GM12864 (cell line): ENCODE measurements around the gene RTTN.

Experiments used
- DNase-seq: peaks from one replicate; pipeline ENCODE4 v3.0.0-alpha.2; 2011; ENCODE audit warnings: low read depth
- H3K4me3 ChIP-seq: 2 replicates; pipeline ENCODE4 v1.5.1; 2011; ENCODE audit warnings: mild to moderate bottlenecking, low read depth, low read length, control low read depth
- CTCF ChIP-seq: IDR thresholded peaks from 2 replicates; pipeline ENCODE4 v1.5.1; 2011; ENCODE audit warnings: low read depth, mild to moderate bottlenecking, moderate library complexity, low read length, control low read depth, inconsistent platforms; ENCODE audit errors: missing control alignments

RTTN gene

GRCh38 chr18:70169747-70170146 is 35.7 kb downstream of the RTTN start:
- H3K4me3 ChIP-seq, result no peak overlapping the region
- no peak for DNase-seq
- TF ChIP-seq CTCF, result no peak

- no peak for DNase-seq
- H3K4me3 ChIP-seq, result no peak overlapping the region
- no peak for TF ChIP-seq CTCF
These were observed 38.8 kb downstream of the RTTN start for GRCh38 chr18:70166668-70167067.

- TF ChIP-seq CTCF, result no peak
- DNase-seq, result no peak
- H3K4me3 ChIP-seq, result no peak overlapping the region
These were observed 39.6 kb downstream of the RTTN start for GRCh38 chr18:70165936-70166335.

GRCh38 chr18:70160073-70160678 is 45.3 kb downstream of the RTTN start:
- DNase-seq, result no peak
- H3K4me3 ChIP-seq, result no peak overlapping the region
- TF ChIP-seq CTCF, result no peak

GRCh38 chr18:70158992-70159717 is 46.3 kb downstream of the RTTN start:
- DNase-seq, result peak; percentile 55
- TF ChIP-seq CTCF, result no peak
- H3K4me3 ChIP-seq, result no peak overlapping the region; the same call in 1 of the 2 replicates

- no peak for DNase-seq
- H3K4me3 ChIP-seq, result no peak overlapping the region
- no peak for TF ChIP-seq CTCF
These were observed 48.6 kb downstream of the RTTN start for GRCh38 chr18:70156886-70157285.

GRCh38 chr18:70154591-70155194 is 50.8 kb downstream of the RTTN start:
- TF ChIP-seq CTCF, result no peak
- no peak for DNase-seq
- H3K4me3 ChIP-seq, result no peak overlapping the region
